Eye (tissue), 1 donor: Measurements from ENCODE around the gene TCAIM.
"Not testable (repeated sequence)": the region's sequence is repeated elsewhere in the genome, so short reads cannot be mapped to it uniquely, and the experiment has no call there.

Experiments
- DNase-seq: peaks from one replicate; pipeline ENCODE4 v3.0.0-alpha.2; 2015

The TCAIM gene

GRCh38 chr3:44338010-44338827 is at the start of gene TCAIM:
Gene TCAIM, plus strand, starts transcription at chr3:44338766. Its CDS starts 16,017 bp downstream, at chr3:44354783.
- DNase-seq = peak; percentile 99

GRCh38 chr3:44289882-44290462 is 48.6 kb upstream of the TCAIM start:
- no peak for DNase-seq

GRCh38 chr3:44292276-44292675 is 46.3 kb upstream of the TCAIM start:
- no peak for DNase-seq

- DNase-seq = no peak
These were observed 45.6 kb upstream of the TCAIM start for GRCh38 chr3:44292947-44293346.

- no peak for DNase-seq
These were observed 41.3 kb upstream of the TCAIM start for GRCh38 chr3:44297255-44297654.

- no peak for DNase-seq
These were observed 36.8 kb upstream of the TCAIM start for GRCh38 chr3:44301746-44302145.

- no peak for DNase-seq
These were observed 29.1 kb upstream of the TCAIM start for GRCh38 chr3:44309500-44309899.

GRCh38 chr3:44318891-44319311 is 19.7 kb upstream of the TCAIM start:
- no peak for DNase-seq

GRCh38 chr3:44321335-44321734 is 17.2 kb upstream of the TCAIM start:
- DNase-seq = no peak

- DNase-seq = peak; percentile 88
These were observed 15.1 kb upstream of the TCAIM start for GRCh38 chr3:44323341-44323955.

GRCh38 chr3:44324584-44324983 is 14.0 kb upstream of the TCAIM start:
- no peak for DNase-seq

GRCh38 chr3:44326019-44326418 is 12.5 kb upstream of the TCAIM start:
- DNase-seq = no peak

- DNase-seq = no peak
These were observed 12.1 kb upstream of the TCAIM start for GRCh38 chr3:44326515-44326914.

GRCh38 chr3:44329946-44330345 is 8.6 kb upstream of the TCAIM start:
- no peak for DNase-seq

GRCh38 chr3:44330444-44330843 is 8.1 kb upstream of the TCAIM start:
- no peak for DNase-seq

- DNase-seq = no peak
These were observed 4.2 kb upstream of the TCAIM start for GRCh38 chr3:44334326-44334725.

GRCh38 chr3:44337248-44337785 is 1.2 kb upstream of the TCAIM start:
- DNase-seq = peak; percentile 27

GRCh38 chr3:44338828-44339127 is 212 bp downstream of the TCAIM start:
- DNase-seq = no peak

- DNase-seq = peak; percentile 23
These were observed 853 bp downstream of the TCAIM start for GRCh38 chr3:44339181-44340057.

GRCh38 chr3:44340058-44340395 is 1.5 kb downstream of the TCAIM start:
- no peak for DNase-seq

- peak; percentile 51 for DNase-seq
These were observed 3.7 kb downstream of the TCAIM start for GRCh38 chr3:44342176-44342790.

GRCh38 chr3:44343421-44343820 is 4.9 kb downstream of the TCAIM start:
- no peak for DNase-seq

GRCh38 chr3:44346590-44346989 is 8.0 kb downstream of the TCAIM start:
- DNase-seq = not testable (repeated sequence)
